ENCODE measurements around the gene TNFAIP1. TPM values are rescaled to one million over a fixed set of nuclear protein-coding genes. Genes with fewer than 3 reads are reported as not detected.

The TNFAIP1 gene
- total RNA-seq, 4 donors from 2014 or later: 28.7 to 50.4 (median 40.4) TPM

GRCh38 chr17:28371245-28372202, 36.0 kb downstream of the TNFAIP1 start, which contains the start of gene SARM1:
Gene SARM1 (plus strand): TSS chr17:28371694. CDS start chr17:28372033, 339 bp downstream.
- ATAC-seq (ENCODE audit: low FRiP score) (peak; percentile 82), DNase-seq (ENCODE audit: low spot score) (peak; percentile 61)
- TF ChIP-seq CTCF (IDR thresholded peaks at IDR 0.05): no peak

- TF ChIP-seq CTCF (IDR thresholded peaks at IDR 0.05): no peak
- ATAC-seq (ENCODE audit: low FRiP score): no peak
- DNase-seq (ENCODE audit: low spot score): no peak
These were observed 36.8 kb downstream of the TNFAIP1 start for GRCh38 chr17:28372203-28372944.

- ATAC-seq (ENCODE audit: low FRiP score) (no peak), DNase-seq (ENCODE audit: low spot score) (no peak)
- TF ChIP-seq CTCF (IDR thresholded peaks at IDR 0.05): no peak
These were observed 37.3 kb downstream of the TNFAIP1 start for GRCh38 chr17:28372945-28373274.

- DNase-seq (ENCODE audit: low spot score) (no peak), ATAC-seq (ENCODE audit: low FRiP score) (no peak)
- TF ChIP-seq CTCF (IDR thresholded peaks at IDR 0.05): no peak
These were observed 44.5 kb downstream of the TNFAIP1 start for GRCh38 chr17:28379814-28380801.

- ATAC-seq (ENCODE audit: low FRiP score): no peak
These were observed 45.7 kb downstream of the TNFAIP1 start for GRCh38 chr17:28381141-28381825.

More at GRCh38 chr17:28381141-28381825, 45.7 kb downstream of the TNFAIP1 start:
- DNase-seq (ENCODE audit: low spot score): no peak
- no peak for TF ChIP-seq CTCF (IDR thresholded peaks at IDR 0.05)

Measured in omental fat pad (tissue), 4 donors.